NCI-H1417 (cell line): ENCODE data around the gene RICTOR.
"Not testable (repeated sequence)": the region's sequence is repeated elsewhere in the genome, so short reads cannot be mapped to it uniquely, and the experiment has no call there.

Experiments used
- DNase-seq, 3 experiments: peaks; one replicate each; lab custom pipeline; 2025; lab: John Stamatoyannopoulos, UW

RICTOR gene

DNA sequence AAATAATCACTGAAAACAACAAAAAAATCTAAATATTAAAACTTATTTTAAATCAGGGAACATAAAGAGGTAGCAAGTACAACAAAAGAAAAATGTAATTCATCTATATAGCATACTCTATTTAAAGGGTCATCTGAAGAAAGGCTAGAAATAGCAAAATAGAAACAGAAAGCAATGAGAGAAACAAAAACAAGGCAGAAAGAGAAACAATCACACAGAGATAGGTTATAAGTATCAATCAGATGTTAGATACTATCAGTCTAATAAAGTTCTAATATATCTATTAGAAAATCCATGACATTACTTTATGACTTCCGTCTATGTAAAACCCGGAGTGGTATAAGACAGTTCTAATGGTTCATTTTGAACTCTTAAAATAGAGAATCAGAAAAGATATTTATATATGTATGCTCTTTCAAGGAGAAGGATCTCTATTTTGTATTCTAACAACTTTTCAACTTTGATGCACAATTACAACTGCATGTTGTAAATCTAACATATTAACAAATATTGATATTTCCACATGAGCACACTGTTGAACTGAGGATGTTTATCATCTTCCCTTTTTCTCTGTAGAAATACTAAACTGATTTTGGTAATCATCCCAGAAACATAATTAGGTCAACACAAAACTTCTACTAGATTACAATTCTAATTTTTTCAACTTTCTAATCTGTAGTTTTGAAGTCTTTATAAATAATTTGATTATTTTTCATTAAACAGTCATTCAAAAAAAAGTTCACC lies 15.8 kb downstream of the RICTOR start:
- no peak for DNase-seq

- no peak for DNase-seq
Observed at GRCh38 chr5:39057734-39058133, 16.5 kb downstream of the RICTOR start.

- peak in 1 of 3 experiments; percentile 45 for DNase-seq
Observed at GRCh38 chr5:39055768-39056398, 18.3 kb downstream of the RICTOR start.

DNA sequence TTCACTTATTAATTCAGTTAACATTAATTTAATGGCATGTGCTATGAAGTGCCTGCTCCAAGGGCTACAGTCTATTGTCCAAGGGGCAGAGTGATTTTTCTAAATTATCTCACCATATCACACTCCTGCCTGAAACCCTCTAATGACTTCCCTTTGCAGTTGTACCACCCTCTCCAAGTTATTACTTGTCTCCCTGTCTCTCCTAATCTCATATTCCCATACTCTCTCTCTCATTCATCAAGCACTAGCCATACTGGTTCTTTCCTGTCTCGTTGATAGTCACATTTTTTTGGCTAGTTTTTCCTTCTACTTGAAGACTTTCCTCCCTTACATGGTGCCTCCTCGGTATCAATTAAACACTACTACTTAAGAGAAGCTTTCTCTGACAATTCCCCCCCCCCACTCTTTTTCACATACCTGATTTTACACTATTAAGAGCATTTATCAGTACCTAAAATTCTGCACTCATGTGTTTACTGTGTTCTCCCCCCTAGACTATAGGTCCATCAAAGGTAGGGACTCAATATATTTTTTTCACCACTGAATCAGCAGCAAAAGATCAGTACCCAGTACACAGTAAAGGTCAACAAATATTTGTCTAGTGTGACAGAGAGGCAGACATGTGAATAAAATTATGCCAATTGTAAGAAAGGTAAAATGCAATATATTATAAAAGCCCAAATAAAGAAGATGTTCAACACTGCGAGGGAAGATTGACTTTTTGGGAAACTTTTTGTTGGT lies 19.0 kb downstream of the RICTOR start:
- no peak for DNase-seq

GRCh38 chr5:39053189-39053588 lies 21.0 kb downstream of the RICTOR start:
- peak in 1 of 3 experiments; percentile 25 for DNase-seq

DNA sequence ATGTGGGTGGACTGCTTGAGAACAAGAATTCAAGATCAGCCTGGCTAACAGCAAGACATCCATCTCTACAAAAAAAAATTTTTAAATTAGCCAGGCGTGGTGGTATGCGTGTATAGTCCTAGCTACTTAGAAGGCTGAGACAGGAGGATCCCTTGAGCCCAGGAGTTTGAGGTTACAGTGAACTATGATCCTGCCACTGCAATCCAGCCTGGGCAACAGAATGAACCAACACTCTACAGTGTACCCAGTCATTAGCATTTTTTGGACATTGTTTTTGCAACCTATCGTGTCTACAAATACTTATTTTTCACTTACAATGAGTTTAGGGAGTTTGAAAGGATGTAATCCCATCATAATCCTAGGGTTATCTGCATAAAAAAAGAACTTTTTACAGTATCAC lies 22.1 kb downstream of the RICTOR start:
- DNase-seq, result no peak

GRCh38 chr5:39049315-39049714 lies 24.9 kb downstream of the RICTOR start:
- DNase-seq, result no peak

- DNase-seq, result peak in 2 of 3 experiments; percentile 30 to 73
Observed at GRCh38 chr5:39040875-39041274, 33.3 kb downstream of the RICTOR start.

DNA sequence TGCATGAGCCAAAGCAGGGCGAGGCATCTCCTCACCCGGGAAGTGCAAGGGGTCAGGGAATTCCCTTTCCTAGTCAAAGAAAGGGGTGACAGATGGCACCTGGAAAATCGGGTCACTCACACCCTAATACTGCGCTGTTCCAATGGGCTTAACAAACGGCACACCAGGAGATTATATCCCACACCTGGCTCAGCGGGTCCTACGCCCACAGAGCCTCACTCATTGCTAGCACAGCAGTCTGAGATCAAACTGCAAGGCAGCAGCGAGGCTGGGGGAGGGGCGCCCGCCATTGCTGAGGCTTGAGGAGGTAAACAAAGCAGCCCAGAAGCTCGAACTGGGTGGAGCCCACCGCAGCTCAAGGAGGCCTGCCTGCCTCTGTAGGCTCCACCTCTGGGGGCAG lies 39.7 kb downstream of the RICTOR start:
- not testable (repeated sequence) for DNase-seq

GRCh38 chr5:39031041-39031440 lies 43.2 kb downstream of the RICTOR start:
- DNase-seq, result no peak

DNA sequence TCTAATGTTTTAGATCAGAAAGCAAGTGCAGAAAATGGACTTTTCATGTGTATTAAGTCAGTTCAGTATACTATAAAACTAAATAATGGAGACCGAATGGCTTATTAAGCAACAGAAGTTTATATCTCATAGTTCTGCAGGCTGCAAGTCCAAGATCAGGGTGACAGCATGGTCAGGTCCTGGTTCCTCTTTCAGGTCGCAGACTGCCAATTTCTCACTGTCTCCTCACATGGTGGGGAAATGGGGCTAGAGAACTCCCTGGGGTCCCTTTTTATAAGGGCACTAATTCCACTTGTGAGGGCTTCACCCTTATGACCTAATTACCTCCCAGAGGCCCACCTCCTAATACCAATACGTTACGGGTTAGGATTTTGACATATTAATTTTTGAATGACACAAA lies 48.7 kb downstream of the RICTOR start:
- no peak for DNase-seq

DNA sequence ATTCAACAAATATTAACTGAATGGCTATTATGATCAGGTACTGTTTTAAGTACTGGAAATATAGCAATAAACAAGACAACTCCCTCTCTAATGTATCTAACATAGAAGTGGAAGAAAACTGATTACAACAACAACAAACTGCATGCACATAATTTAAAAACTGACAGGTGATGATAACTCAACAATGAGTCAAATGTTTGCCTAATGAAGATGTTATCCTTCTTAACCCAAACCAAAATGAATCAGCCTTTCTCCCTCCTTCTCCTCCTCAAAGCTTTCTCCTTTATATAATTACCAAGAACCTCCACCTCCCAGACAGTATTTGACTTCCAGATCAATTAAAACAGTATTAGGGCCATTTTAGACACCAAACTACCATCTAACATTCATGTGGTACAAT lies 49.3 kb downstream of the RICTOR start:
- DNase-seq, result no peak

DNA sequence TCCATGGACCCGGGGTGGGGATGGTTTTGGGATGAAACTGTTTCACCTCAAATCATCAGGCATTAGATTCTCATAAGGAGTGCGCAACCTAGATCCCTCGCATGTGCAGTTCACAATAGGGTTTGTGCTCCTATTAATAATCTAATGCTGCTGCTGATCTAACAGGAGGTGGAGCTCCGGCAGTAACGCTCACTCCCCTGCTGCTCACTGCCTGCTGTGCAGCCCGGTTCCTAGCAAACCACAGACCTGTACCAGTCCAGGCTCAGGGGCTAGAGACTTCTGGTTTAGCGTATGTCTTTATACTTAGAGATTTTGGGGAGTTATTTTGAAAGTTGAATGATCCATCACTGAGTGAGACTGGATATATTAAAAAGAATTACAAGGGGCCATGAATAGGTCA lies 50.2 kb downstream of the RICTOR start:
- DNase-seq, result peak in 2 of 3 experiments; percentile 70 to 86

- no peak for DNase-seq
Observed at GRCh38 chr5:39023121-39023520, 51.1 kb downstream of the RICTOR start.

DNA sequence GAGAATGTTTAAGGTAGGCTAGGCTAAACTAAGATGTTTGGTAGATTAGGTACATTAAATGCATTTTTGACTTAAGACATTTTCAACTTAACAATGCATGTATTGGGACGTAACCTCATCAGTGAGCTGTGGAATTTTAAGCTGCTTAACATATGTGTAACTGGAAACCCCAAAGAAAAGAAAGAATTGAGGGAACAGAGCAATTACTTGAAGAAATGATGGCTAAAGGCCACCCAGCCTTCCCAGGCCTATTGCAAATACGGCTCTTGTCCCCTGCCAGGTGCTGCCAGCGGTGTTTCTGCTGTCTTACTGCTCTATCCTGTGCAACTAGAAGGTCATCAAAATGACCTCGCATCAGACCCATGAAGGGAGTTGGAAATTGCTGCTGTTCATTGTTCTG lies 52.0 kb downstream of the RICTOR start:
- DNase-seq, result no peak

- DNase-seq, result no peak
Observed at GRCh38 chr5:39021413-39021812, 52.8 kb downstream of the RICTOR start.

DNA sequence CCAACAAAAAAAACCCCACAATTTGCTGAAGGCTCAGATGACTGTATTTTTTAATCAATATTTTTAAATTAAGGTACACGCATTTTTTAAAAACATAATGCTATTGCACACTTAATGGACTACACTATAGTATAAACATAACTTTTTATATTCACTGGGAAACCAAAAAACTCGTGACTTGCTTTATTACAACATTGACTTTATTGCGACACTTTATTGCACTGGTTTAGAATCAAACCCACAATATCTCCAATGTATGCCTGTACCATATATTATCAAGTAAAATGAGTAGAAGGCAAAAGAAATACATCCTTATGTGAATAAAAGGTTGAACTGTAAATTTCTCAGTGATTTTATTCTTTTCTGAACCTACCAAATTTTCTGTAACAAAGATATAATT lies 53.7 kb downstream of the RICTOR start:
- no peak for DNase-seq

- no peak for DNase-seq
Observed at GRCh38 chr5:39019254-39019653, 54.9 kb downstream of the RICTOR start.

GRCh38 chr5:39017504-39017903 lies 56.7 kb downstream of the RICTOR start:
- DNase-seq, result no peak

DNA sequence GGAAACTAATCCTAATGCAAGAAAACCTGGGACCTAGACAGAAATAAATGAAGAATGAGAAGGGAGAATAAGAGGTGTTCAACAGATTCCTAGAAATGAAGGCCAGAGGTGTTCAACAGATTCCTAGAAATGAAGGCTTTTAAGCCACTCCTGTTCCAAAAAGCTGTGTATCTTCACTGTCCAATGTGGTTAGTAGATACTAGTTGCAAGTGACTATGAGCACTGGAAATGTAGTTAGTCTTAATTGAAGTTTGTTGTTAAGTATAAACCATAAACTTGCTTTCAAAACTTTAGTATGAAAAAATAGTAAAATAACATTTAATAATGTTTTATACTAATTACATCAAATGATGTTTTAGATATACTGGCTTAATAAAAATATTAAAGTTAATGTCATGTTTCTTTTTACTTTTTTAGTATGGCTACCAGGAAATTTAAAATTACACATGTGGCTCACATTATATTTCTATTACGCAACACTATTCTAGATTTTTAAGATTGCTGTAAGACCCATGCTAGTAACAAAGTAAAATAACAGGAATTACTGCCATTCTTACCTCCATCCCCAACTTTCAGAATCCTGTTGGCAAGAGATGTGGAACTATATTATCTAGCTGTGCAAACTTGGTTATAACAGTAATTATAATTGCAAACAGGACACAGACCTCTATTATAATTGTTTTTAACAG lies 57.5 kb downstream of the RICTOR start:
- DNase-seq, result no peak

DNA sequence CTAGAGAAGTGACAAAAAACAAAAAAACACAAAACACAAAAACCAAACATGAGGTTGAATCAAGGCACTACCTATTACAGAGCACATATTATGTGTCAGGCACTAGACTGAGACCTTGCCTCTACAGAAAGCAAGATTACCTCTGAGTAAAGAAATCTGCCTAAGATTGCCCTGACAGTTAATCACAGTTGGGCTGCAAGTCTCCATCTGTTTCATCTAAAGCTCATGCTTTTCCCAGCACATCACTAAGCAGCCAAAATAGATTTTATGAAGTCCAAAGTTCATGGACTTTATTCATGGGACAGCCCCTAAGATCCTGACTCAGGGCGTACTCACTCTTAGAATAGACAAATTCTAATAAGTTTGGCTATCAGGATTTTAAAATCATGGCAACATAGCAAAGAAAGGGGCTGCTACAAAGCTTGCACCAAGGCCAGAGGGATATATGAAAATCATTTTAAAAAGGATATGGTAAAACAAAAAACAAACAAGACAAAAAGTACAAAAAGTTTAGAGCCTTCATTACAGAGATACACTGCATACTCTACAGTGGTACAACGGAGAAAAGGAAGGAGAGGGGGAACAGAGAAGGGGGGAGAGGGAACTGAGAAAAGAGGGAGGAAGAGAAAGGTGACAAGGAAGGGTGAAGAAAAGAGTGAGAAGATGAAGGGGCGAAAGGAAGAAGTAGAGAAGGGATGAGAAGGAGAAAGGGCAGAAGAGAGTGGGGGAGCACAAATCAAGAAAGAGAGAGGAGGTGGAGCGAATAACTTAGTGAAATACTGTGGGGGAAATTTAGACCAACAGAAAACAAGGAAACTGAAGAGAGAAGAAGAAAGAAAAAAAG lies 58.2 kb downstream of the RICTOR start:
- no peak for DNase-seq

DNA sequence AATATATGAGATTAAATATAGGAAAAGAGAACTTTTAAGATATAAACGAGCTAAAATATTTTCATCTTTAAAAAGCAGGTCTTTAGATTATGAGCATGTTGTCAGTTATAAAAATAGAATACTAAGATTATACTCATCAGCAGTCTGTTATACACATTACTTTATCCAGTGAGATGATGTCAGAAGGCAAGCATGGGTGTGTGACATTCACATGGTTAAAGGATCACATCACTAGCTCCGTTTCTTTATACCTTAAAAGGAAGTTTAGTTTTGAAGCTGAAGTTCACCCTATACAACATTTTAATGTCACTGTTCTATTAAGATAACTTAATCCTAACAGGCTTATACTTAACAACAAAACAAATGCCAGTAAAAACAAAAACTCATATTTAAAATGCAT lies 59.6 kb downstream of the RICTOR start:
- DNase-seq, result no peak
